Activated CD8-positive, alpha-beta memory T cell treated with anti-CD3 and anti-CD28 coated beads, Interleukin-2, amount 50 U/mL, for 24 hours (primary cell): Measurements from ENCODE around the gene LAMA2.

Source experiments
- DNase-seq: peaks from one replicate; pipeline ENCODE4 v3.0.0-alpha.2; 2020; ENCODE audit errors: extremely low read depth

The LAMA2 gene

GRCh38 chr6:129516787-129517186, 633.8 kb downstream of the LAMA2 start:
- DNase-seq = no peak

GRCh38 chr6:129517288-129517687, 634.4 kb downstream of the LAMA2 start:
- no peak for DNase-seq

- no peak for DNase-seq
Observed at GRCh38 chr6:129519750-129520149, 636.8 kb downstream of the LAMA2 start.

GRCh38 chr6:129521946-129522345, 639.0 kb downstream of the LAMA2 start:
- no peak for DNase-seq

- no peak for DNase-seq
Observed at GRCh38 chr6:129523816-129524215, 640.9 kb downstream of the LAMA2 start.

GRCh38 chr6:129525055-129525454, 642.1 kb downstream of the LAMA2 start:
- no peak for DNase-seq

- DNase-seq = no peak
Observed at GRCh38 chr6:129534926-129535325, 652.0 kb downstream of the LAMA2 start.

GRCh38 chr6:129536271-129536670, 653.3 kb downstream of the LAMA2 start:
- DNase-seq = no peak

GRCh38 chr6:129539032-129539431, 656.1 kb downstream of the LAMA2 start:
- no peak for DNase-seq

GRCh38 chr6:129542705-129543104, 659.8 kb downstream of the LAMA2 start:
- no peak for DNase-seq

- DNase-seq = no peak
Observed at GRCh38 chr6:129543981-129544380, 661.0 kb downstream of the LAMA2 start.

GRCh38 chr6:129544892-129545612, 662.1 kb downstream of the LAMA2 start:
- DNase-seq = no peak

GRCh38 chr6:129546702-129547101, 663.8 kb downstream of the LAMA2 start:
- DNase-seq = no peak

- no peak for DNase-seq
Observed at GRCh38 chr6:129551486-129551885, 668.5 kb downstream of the LAMA2 start.

- DNase-seq = no peak
Observed at GRCh38 chr6:129552413-129552812, 669.5 kb downstream of the LAMA2 start.

GRCh38 chr6:129555206-129555832, 672.4 kb downstream of the LAMA2 start:
- DNase-seq = no peak

- DNase-seq = no peak
Observed at GRCh38 chr6:129558248-129558647, 675.3 kb downstream of the LAMA2 start.

GRCh38 chr6:129565366-129565765, 682.4 kb downstream of the LAMA2 start:
- no peak for DNase-seq

- no peak for DNase-seq
Observed at GRCh38 chr6:129565811-129566210, 682.9 kb downstream of the LAMA2 start.
